ENCODE results near the gene CHD9. TPM values are rescaled to one million over a fixed set of nuclear protein-coding genes. Genes with fewer than 3 reads are reported as not detected.
A peak's percentile ranks its signal among the peaks of the same experiment; 100 is the strongest.

The CHD9 gene
- total RNA-seq, 2 donors from 2014 or later = 56.3 to 62.6 TPM

GRCh38 chr16:53129281-53130158 lies 74.7 kb downstream of the CHD9 start:
- intact Hi-C loops (cut with DNase I) = loop anchor here (1.0 to 5.0 kb wide), 4 partner anchors 31 to 373 kb away; partner anchors contain the start of gene AKTIP
- 22% methylated on average over 25 of the region's 25 CpGs for WGBS
- H3K27me3 ChIP-seq (replicated peaks; ENCODE audit: insufficient read depth) = no peaks in the 10 kb centered on the region
- H3K4me3 ChIP-seq = peak overlapping the region; percentile 83 to 86
- H3K9me3 ChIP-seq = no peaks in the 10 kb centered on the region
- no peaks in the 10 kb centered on the region for H3K4me1 ChIP-seq (replicated peaks)
- no peaks in the 10 kb centered on the region for H3K36me3 ChIP-seq
- H3K27ac ChIP-seq = peak overlapping the region; percentile 93 to 94
- DNase-seq (ENCODE audit: low spot score) = peak; percentile 11
- TF ChIP-seq POLR2A (IDR thresholded peaks at IDR 0.05) = no peak

GRCh38 chr16:53130159-53131049 lies 75.6 kb downstream of the CHD9 start:
- no peaks in the 10 kb centered on the region for H3K4me1 ChIP-seq (replicated peaks)
- peak; percentile 63 for TF ChIP-seq POLR2AphosphoS5 (IDR thresholded peaks at IDR 0.05)
- TF ChIP-seq CTCF (IDR thresholded peaks at IDR 0.05) = peak; percentile 44 to 95 (median 78)
- TF ChIP-seq POLR2A (IDR thresholded peaks at IDR 0.05) = peak; percentile 67
- H3K27ac ChIP-seq = peak overlapping the region; percentile 93 to 94
- no peaks in the 10 kb centered on the region for H3K36me3 ChIP-seq
- intact Hi-C loops (cut with DNase I) = loop anchor here (1.0 to 5.0 kb wide), 4 partner anchors 32 to 372 kb away; partner anchors contain the start of gene AKTIP
- WGBS = under 1% methylated on average over 73 of the region's 115 CpGs
- peak overlapping the region; percentile 83 to 86 for H3K4me3 ChIP-seq
- no peaks in the 10 kb centered on the region for H3K27me3 ChIP-seq (replicated peaks; ENCODE audit: insufficient read depth)
- H3K9me3 ChIP-seq = no peaks in the 10 kb centered on the region
- peak; percentile 97 for DNase-seq (ENCODE audit: low spot score)

GRCh38 chr16:53131050-53131362 lies 76.2 kb downstream of the CHD9 start:
- intact Hi-C loops (cut with DNase I) = loop anchor here (2.0 to 5.0 kb wide), 3 partner anchors 32 to 371 kb away; partner anchors contain the start of gene AKTIP
- Histone ChIP-seq H3K27ac (peak overlapping the region; percentile 93 to 94), H3K9me3 (no peaks in the 10 kb centered on the region), H3K36me3 (no peaks in the 10 kb centered on the region), H3K4me3 (peak overlapping the region; percentile 83 to 86), H3K4me1 (replicated peaks) (no peaks in the 10 kb centered on the region), H3K27me3 (replicated peaks; ENCODE audit: insufficient read depth) (no peaks in the 10 kb centered on the region)
- no peak for DNase-seq (ENCODE audit: low spot score)
- 0% methylated on average over 5 of the region's 46 CpGs for WGBS
- TF ChIP-seq CTCF (IDR thresholded peaks at IDR 0.05) = no peak

- Histone ChIP-seq H3K27ac (peak overlapping the region; percentile 93 to 94), H3K4me3 (peak overlapping the region; percentile 83 to 86), H3K9me3 (no peaks in the 10 kb centered on the region), H3K36me3 (no peaks in the 10 kb centered on the region), H3K27me3 (replicated peaks; ENCODE audit: insufficient read depth) (no peaks in the 10 kb centered on the region), H3K4me1 (replicated peaks) (no peaks in the 10 kb centered on the region)
- TF ChIP-seq POLR2AphosphoS5 (IDR thresholded peaks at IDR 0.05) (peak; percentile 15), POLR2A (IDR thresholded peaks at IDR 0.05) (peak; percentile 39), CTCF (IDR thresholded peaks at IDR 0.05) (peak in 1 of 4 experiments; percentile 29)
- peak; percentile 46 for DNase-seq (ENCODE audit: low spot score)
- intact Hi-C loops (cut with DNase I) = loop anchor here (2.0 to 5.0 kb wide), 3 partner anchors 33 to 371 kb away; partner anchors contain the start of gene AKTIP
- WGBS = under 1% methylated on average over 51 of the region's 77 CpGs
Measured at GRCh38 chr16:53131363-53132071, 76.7 kb downstream of the CHD9 start.

Measured in prostate gland (tissue), 2 donors.